Raji (cell line): ENCODE measurements around the gene HOXD12.

Experiments used
- POLR2A ChIP-seq: IDR thresholded peaks from 2 replicates; pipeline ENCODE4 v1.6.1; 2011; ENCODE audit warnings: low read depth, low read length, control low read depth; ENCODE audit not compliant: insufficient read depth

Gene HOXD12

GRCh38 chr2:176105730-176106580 lies 6.4 kb downstream of the HOXD12 start:
- no peak for TF ChIP-seq POLR2A

GRCh38 chr2:176106581-176107539 lies 7.3 kb downstream of the HOXD12 start, which contains the start of gene HOXD11:
TSS of gene HOXD11 (plus strand) at chr2:176107280. CDS start at chr2:176107356, 76 bp downstream.
- TF ChIP-seq POLR2A: no peak

GRCh38 chr2:176107731-176108181 lies 8.2 kb downstream of the HOXD12 start:
- TF ChIP-seq POLR2A: no peak

GRCh38 chr2:176109192-176109901 lies 9.8 kb downstream of the HOXD12 start:
- no peak for TF ChIP-seq POLR2A

- no peak for TF ChIP-seq POLR2A
These were observed 10.4 kb downstream of the HOXD12 start for GRCh38 chr2:176109946-176110345.

GRCh38 chr2:176110415-176111308 lies 11.1 kb downstream of the HOXD12 start:
- no peak for TF ChIP-seq POLR2A

GRCh38 chr2:176111309-176111663 lies 11.7 kb downstream of the HOXD12 start:
- no peak for TF ChIP-seq POLR2A

GRCh38 chr2:176111846-176112374 lies 12.3 kb downstream of the HOXD12 start:
- TF ChIP-seq POLR2A: no peak

GRCh38 chr2:176112375-176113302 lies 13.0 kb downstream of the HOXD12 start:
- no peak for TF ChIP-seq POLR2A

- no peak for TF ChIP-seq POLR2A
These were observed 14.7 kb downstream of the HOXD12 start for GRCh38 chr2:176114120-176114929.

- no peak for TF ChIP-seq POLR2A
These were observed 15.5 kb downstream of the HOXD12 start for GRCh38 chr2:176114930-176115625.
